ENCODE measurements around the gene ATP6V1F. TPM values are rescaled to one million over a fixed set of nuclear protein-coding genes. Genes with fewer than 3 reads are reported as not detected.

The ATP6V1F gene
- total RNA-seq, 1 experiment from 2014 or later, result 115 TPM

- Histone ChIP-seq H2AFZ (ENCODE audit: low read length) (no peak overlapping the region), H3K79me1 (ENCODE audit: insufficient read depth, low read depth, low read length, poor library complexity, severe bottlenecking) (no peaks in the 10 kb centered on the region), H4K20me1 (ENCODE audit: control insufficient read depth, insufficient read depth, insufficient read length) (no peaks in the 10 kb centered on the region), H3K4me2 (ENCODE audit: insufficient read depth, insufficient read length, low read length) (no peak overlapping the region), H4K91ac (ENCODE audit: insufficient read length, low read depth, low read length) (no peak overlapping the region), H2BK120ac (ENCODE audit: low read depth, low read length, poor library complexity, severe bottlenecking) (no peak overlapping the region), H2BK12ac (ENCODE audit: insufficient read length, low read depth, low read length) (no peak overlapping the region), H3K23me2 (ENCODE audit: insufficient read length, low read depth, low read length, poor library complexity, severe bottlenecking) (peaks cover 22% of the 10 kb centered on the region), H3K27ac (ENCODE audit: insufficient read length, low read depth, low read length) (no peak overlapping the region), H3K18ac (ENCODE audit: insufficient read length, low read depth, low read length) (no peak overlapping the region), H3K79me2 (ENCODE audit: insufficient read depth, low read length) (no peaks in the 10 kb centered on the region), H2BK15ac (ENCODE audit: low read depth, low read length) (no peak overlapping the region), H3K14ac (ENCODE audit: insufficient read depth, low read length) (no peak overlapping the region), H2AK5ac (ENCODE audit: insufficient read length, low read length) (no peak overlapping the region), H4K5ac (ENCODE audit: insufficient read length, low read depth, low read length) (no peak overlapping the region), H2BK5ac (ENCODE audit: insufficient read length, low read length) (no peak overlapping the region), H3K4ac (ENCODE audit: low read depth, low read length) (no peak overlapping the region), H3K9me3 (ENCODE audit: control insufficient read depth, low read depth, low read length) (no peaks in the 10 kb centered on the region), H3K9ac (ENCODE audit: extremely low read depth, insufficient read length, low read length) (no peak overlapping the region), H3K27me3 (ENCODE audit: insufficient read depth, low read length) (peaks cover 12% of the 10 kb centered on the region; the same call in 1 of the 2 replicates), H3K4me1 (ENCODE audit: insufficient read depth, low read length) (peaks cover 5% of the 10 kb centered on the region; the same call in 1 of the 2 replicates), H3T11ph (ENCODE audit: low read length) (no peak overlapping the region), H3K56ac (ENCODE audit: insufficient read length, low read depth, low read length) (no peak overlapping the region), H2BK20ac (ENCODE audit: low read depth, low read length, poor library complexity, severe bottlenecking) (no peak overlapping the region), H4K8ac (replicated peaks; ENCODE audit: insufficient read length, low read depth, low read length) (no peak overlapping the region), H3K23ac (ENCODE audit: insufficient read length, low read depth, low read length) (no peak overlapping the region)
- WGBS (ENCODE audit: extremely low coverage, insufficient read length, low lambda C conversion rate), result no CpG with 5 or more reads among the region's 4 CpGs
- no peaks in the 10 kb centered on the region for H3K9me3 Mint-ChIP-seq
- DNase-seq, result no peak
- no peak overlapping the region for H3K27ac Mint-ChIP-seq
- TF ChIP-seq, protein P1, sequence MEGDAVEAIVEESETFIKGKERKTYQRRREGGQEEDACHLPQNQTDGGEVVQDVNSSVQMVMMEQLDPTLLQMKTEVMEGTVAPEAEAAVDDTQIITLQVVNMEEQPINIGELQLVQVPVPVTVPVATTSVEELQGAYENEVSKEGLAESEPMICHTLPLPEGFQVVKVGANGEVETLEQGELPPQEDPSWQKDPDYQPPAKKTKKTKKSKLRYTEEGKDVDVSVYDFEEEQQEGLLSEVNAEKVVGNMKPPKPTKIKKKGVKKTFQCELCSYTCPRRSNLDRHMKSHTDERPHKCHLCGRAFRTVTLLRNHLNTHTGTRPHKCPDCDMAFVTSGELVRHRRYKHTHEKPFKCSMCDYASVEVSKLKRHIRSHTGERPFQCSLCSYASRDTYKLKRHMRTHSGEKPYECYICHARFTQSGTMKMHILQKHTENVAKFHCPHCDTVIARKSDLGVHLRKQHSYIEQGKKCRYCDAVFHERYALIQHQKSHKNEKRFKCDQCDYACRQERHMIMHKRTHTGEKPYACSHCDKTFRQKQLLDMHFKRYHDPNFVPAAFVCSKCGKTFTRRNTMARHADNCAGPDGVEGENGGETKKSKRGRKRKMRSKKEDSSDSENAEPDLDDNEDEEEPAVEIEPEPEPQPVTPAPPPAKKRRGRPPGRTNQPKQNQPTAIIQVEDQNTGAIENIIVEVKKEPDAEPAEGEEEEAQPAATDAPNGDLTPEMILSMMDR (conservative IDR thresholded peaks at IDR 0.05), result no peak
- peaks cover 24 to 42% of the 10 kb centered on the region in 2 experiments for H3K4me1 Mint-ChIP-seq
- H3K36me3 Mint-ChIP-seq (ENCODE audit: insufficient read depth in 1 of 3, low read depth in 3 of 3), result no peaks in the 10 kb centered on the region
- H3K4me3 Mint-ChIP-seq, result no peak overlapping the region
- H3K27me3 Mint-ChIP-seq (ENCODE audit: low read depth), result peaks cover 33% of the 10 kb centered on the region
Measured at GRCh38 chr7:128833946-128834325, 28.7 kb upstream of the ATP6V1F start.

All from H9 (cell line).